Epithelial cell of proximal tubule (primary cell): ENCODE data around the gene DYNC1H1. TPM values are rescaled to one million over a fixed set of nuclear protein-coding genes. Genes with fewer than 3 reads are reported as not detected.

Experiments used
- DNase-seq: peaks from one replicate; pipeline ENCODE4 v3.0.0-alpha.2; 2011; ENCODE audit warnings: low read depth
- H3K4me3 ChIP-seq: 2 replicates; pipeline ENCODE4 v1.5.1; 2011; ENCODE audit warnings: low read depth, mild to moderate bottlenecking, low read length
- CTCF ChIP-seq: conservative IDR thresholded peaks from 2 replicates; pipeline ENCODE4 v1.5.1; 2012; ENCODE audit warnings: low read depth, mild to moderate bottlenecking, low read length
- total RNA-seq: library from RNA; depleted of rRNA; stranded (reverse); fragments of >200 nt; gene quantifications from 2 replicates; pipeline ENCODE4 v1.2.3, GENCODE V29; 2015

Gene DYNC1H1
- total RNA-seq, 1 donor from 2014 or later = 402 TPM

- no peak for DNase-seq
- no peak for TF ChIP-seq CTCF
- H3K4me3 ChIP-seq = no peak overlapping the region
Measured at GRCh38 chr14:102094101-102094500, 129.7 kb downstream of the DYNC1H1 start.

- no peak for DNase-seq
- no peak overlapping the region for H3K4me3 ChIP-seq
- TF ChIP-seq CTCF = no peak
Measured at GRCh38 chr14:102095231-102095870, 131.0 kb downstream of the DYNC1H1 start.

GRCh38 chr14:102095871-102096568, 131.6 kb downstream of the DYNC1H1 start:
- no peak for TF ChIP-seq CTCF
- no peak for DNase-seq
- no peak overlapping the region for H3K4me3 ChIP-seq

- H3K4me3 ChIP-seq = no peak overlapping the region
- peak; percentile 94 for TF ChIP-seq CTCF
- DNase-seq = no peak
Measured at GRCh38 chr14:102096569-102097188, 132.3 kb downstream of the DYNC1H1 start.

GRCh38 chr14:102097441-102098135, 133.2 kb downstream of the DYNC1H1 start:
- no peak for TF ChIP-seq CTCF
- no peak overlapping the region for H3K4me3 ChIP-seq
- no peak for DNase-seq

GRCh38 chr14:102103062-102103695, 138.8 kb downstream of the DYNC1H1 start:
- no peak for TF ChIP-seq CTCF

More at GRCh38 chr14:102103062-102103695, 138.8 kb downstream of the DYNC1H1 start:
- no peak for DNase-seq
- H3K4me3 ChIP-seq = no peak overlapping the region
